Chondrocyte (in vitro differentiated cells): ENCODE results near the gene MRPL39. TPM values are rescaled to one million over a fixed set of nuclear protein-coding genes. Genes with fewer than 3 reads are reported as not detected.

Experiments used
- DNase-seq: peaks from one replicate; pipeline ENCODE4 v3.0.0; 2021; ENCODE audit warnings: mixed read lengths, low spot score
- H3K27ac Mint-ChIP-seq: one replicate; pipeline ENCODE4 v1.8.0; 2021; ENCODE audit warnings: mild to moderate bottlenecking, moderate library complexity, mixed read lengths; ENCODE audit not compliant: unreplicated experiment
- H3K27me3 Mint-ChIP-seq: 2 replicates; pipeline ENCODE4 v1.8.0; 2021; ENCODE audit warnings: low read depth, mixed read lengths
- H3K36me3 Mint-ChIP-seq: 2 replicates; pipeline ENCODE4 v1.8.0; 2021; ENCODE audit warnings: low read depth, mixed read lengths
- H3K4me1 Mint-ChIP-seq: 2 replicates; pipeline ENCODE4 v1.8.0; 2021; ENCODE audit warnings: low read depth, mild to moderate bottlenecking, mixed read lengths
- H3K4me3 Mint-ChIP-seq: one replicate; pipeline ENCODE4 v1.8.0; 2021; ENCODE audit warnings: mild to moderate bottlenecking, moderate library complexity, mixed read lengths; ENCODE audit not compliant: unreplicated experiment
- H3K9me3 Mint-ChIP-seq: 2 replicates; pipeline ENCODE4 v1.8.0; 2021; ENCODE audit warnings: low read depth, mixed read lengths
- CTCF ChIP-seq: fragments of 200-600 bp; sonication (generic); IDR thresholded peaks from 2 replicates; pipeline ENCODE4 v1.5.0; 2021; ENCODE audit warnings: antibody characterized with exemption, mild to moderate bottlenecking, moderate library complexity
- total RNA-seq: library from RNA; stranded (reverse); gene quantifications from 3 replicates; pipeline ENCODE4 v1.2.1, GENCODE V29; 2021

Gene MRPL39
- total RNA-seq, 1 donor from 2014 or later: 21.5 TPM

DNA sequence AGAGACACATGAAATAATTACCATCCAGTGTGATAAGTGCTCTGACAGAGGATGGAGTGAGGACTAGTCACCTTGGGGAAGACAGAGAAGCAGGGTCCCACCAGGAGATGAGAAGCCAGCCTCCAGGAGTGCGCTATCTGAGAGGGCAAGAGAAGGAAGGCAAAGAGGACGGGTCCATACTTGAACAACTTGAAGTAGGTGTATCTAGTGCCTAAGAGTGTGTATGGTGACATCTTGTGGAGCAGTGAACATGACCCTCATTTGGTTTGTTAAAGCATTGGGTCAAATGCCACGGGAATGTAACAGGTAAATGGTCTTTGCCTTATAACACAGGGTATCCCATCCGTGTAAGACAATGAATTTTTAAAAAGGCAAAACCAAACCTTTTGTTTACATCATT is 39.8 kb downstream of the MRPL39 start:
- no peaks in the 10 kb centered on the region for H3K27me3 Mint-ChIP-seq
- H3K9me3 Mint-ChIP-seq: no peaks in the 10 kb centered on the region
- DNase-seq: no peak
- no peak for TF ChIP-seq CTCF
- H3K4me3 Mint-ChIP-seq: no peak overlapping the region
- peaks cover 5% of the 10 kb centered on the region for H3K36me3 Mint-ChIP-seq
- no peak overlapping the region for H3K27ac Mint-ChIP-seq
- H3K4me1 Mint-ChIP-seq: peaks cover 30% of the 10 kb centered on the region

GRCh38 chr21:25566645-25567044 is 40.6 kb downstream of the MRPL39 start:
- Mint-ChIP-seq H3K36me3 (peaks cover 5% of the 10 kb centered on the region), H3K4me3 (no peak overlapping the region), H3K27ac (no peak overlapping the region), H3K4me1 (peaks cover 32% of the 10 kb centered on the region), H3K9me3 (no peaks in the 10 kb centered on the region), H3K27me3 (no peaks in the 10 kb centered on the region)
- TF ChIP-seq CTCF: no peak
- DNase-seq: no peak

GRCh38 chr21:25565272-25566211 is 41.7 kb downstream of the MRPL39 start:
- peaks cover 5% of the 10 kb centered on the region for H3K36me3 Mint-ChIP-seq
- TF ChIP-seq CTCF: no peak
- no peak overlapping the region for H3K27ac Mint-ChIP-seq
- no peaks in the 10 kb centered on the region for H3K27me3 Mint-ChIP-seq
- peaks cover 39% of the 10 kb centered on the region for H3K4me1 Mint-ChIP-seq
- no peak overlapping the region for H3K4me3 Mint-ChIP-seq
- DNase-seq: no peak
- H3K9me3 Mint-ChIP-seq: no peaks in the 10 kb centered on the region

- Mint-ChIP-seq H3K9me3 (no peaks in the 10 kb centered on the region), H3K27me3 (no peaks in the 10 kb centered on the region), H3K4me1 (peaks cover 37% of the 10 kb centered on the region), H3K4me3 (no peak overlapping the region), H3K36me3 (peaks cover 5% of the 10 kb centered on the region), H3K27ac (no peak overlapping the region)
- no peak for DNase-seq
- TF ChIP-seq CTCF: no peak
Observed at GRCh38 chr21:25564349-25564948, 42.8 kb downstream of the MRPL39 start.

DNA sequence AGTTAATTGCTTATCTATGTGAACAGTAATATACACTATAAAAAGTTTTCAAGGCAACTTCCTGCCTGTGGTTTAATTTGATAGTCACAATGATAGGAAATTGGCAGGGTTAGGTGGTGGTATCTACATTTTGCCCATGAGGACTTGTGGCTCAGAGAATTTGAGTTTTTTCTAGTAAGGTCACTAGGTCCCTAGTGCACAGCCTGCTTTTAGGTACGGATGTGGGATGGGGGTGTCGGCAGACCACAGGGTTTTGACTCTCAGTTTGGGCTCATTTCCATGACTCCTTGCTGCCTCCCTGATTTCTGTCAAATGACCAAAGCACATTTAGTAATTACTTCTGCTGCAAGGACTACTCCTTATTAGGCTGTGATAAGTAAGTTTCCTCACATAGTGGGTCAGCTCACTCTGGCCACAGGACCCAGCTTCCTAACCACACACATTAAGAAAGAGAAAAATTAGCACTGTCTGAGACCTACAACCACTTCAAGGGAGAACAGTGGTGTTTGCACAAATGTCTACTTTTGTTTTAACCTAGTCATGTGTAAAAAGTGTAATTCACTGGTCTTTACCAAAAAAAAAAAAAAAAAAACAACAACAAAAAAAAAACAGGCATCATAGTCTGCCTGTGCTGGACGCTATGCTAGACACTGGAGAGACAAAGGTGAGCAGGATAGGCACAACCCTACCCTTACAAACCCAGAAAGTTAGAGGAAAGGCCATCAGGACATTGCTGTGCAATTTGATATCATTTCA is 43.7 kb downstream of the MRPL39 start:
- no peak for TF ChIP-seq CTCF
- Mint-ChIP-seq H3K27ac (no peak overlapping the region), H3K27me3 (no peaks in the 10 kb centered on the region)

More for the DNA sequence above, 43.7 kb downstream of the MRPL39 start:
- DNase-seq: no peak
- Mint-ChIP-seq H3K4me3 (no peak overlapping the region), H3K36me3 (peaks cover 5% of the 10 kb centered on the region), H3K4me1 (peaks cover 35% of the 10 kb centered on the region), H3K9me3 (no peaks in the 10 kb centered on the region)
